Measurements from ENCODE around the gene SLFN14. TPM values are rescaled to one million over a fixed set of nuclear protein-coding genes. Genes with fewer than 3 reads are reported as not detected.

SLFN14 gene
- not detected in 2 replicates for total RNA-seq (2014; rRNA removed; shearing (Covaris generic))

GRCh38 chr17:35560703-35561102 is at the start of gene SLFN14:
TSS of gene SLFN14 (minus strand) at chr17:35560819. CDS start at chr17:35558062, 2,757 bp downstream.
- no peak within 1 kb of the TSS for H3K4me3 ChIP-seq
- DNase-seq (ENCODE audit: low read depth in 1 of 2, low spot score in 2 of 2) = no peak

GRCh38 chr17:35609831-35610230 is 49.2 kb upstream of the SLFN14 start:
- H3K27me3 ChIP-seq (replicated peaks) = no peaks in the 10 kb centered on the region
- no peaks in the 10 kb centered on the region for H3K4me1 ChIP-seq (replicated peaks)
- no peaks in the 10 kb centered on the region for H3K9me3 ChIP-seq (replicated peaks)
- peaks cover 96% of the 10 kb centered on the region for H3K36me3 ChIP-seq
- H3K4me3 ChIP-seq = no peak overlapping the region
- no peak for DNase-seq (ENCODE audit: low read depth in 1 of 2, low spot score in 2 of 2)
- no peak overlapping the region for H3K27ac ChIP-seq

More at GRCh38 chr17:35560703-35561102, at the start of gene SLFN14:
- Histone ChIP-seq H3K27me3 (replicated peaks) (no peaks in the 10 kb centered on the region; the same call in 1 of the 2 replicates), H3K27ac (no peak within 1 kb of the TSS), H3K9me3 (replicated peaks) (no peaks in the 10 kb centered on the region), H3K4me1 (replicated peaks) (no peaks in the 10 kb centered on the region), H3K36me3 (no peaks in the 10 kb centered on the region)

- Histone ChIP-seq H3K9me3 (replicated peaks) (no peaks in the 10 kb centered on the region), H3K4me3 (no peak overlapping the region), H3K4me1 (replicated peaks) (no peaks in the 10 kb centered on the region), H3K27ac (no peak overlapping the region), H3K36me3 (peaks cover 93% of the 10 kb centered on the region), H3K27me3 (replicated peaks) (no peaks in the 10 kb centered on the region)
- DNase-seq (ENCODE audit: low read depth in 1 of 2, low spot score in 2 of 2) = no peak
Observed at GRCh38 chr17:35607239-35607847, 46.7 kb upstream of the SLFN14 start.

GRCh38 chr17:35605678-35606077 is 45.1 kb upstream of the SLFN14 start:
- peaks cover 93% of the 10 kb centered on the region for H3K36me3 ChIP-seq
- H3K4me1 ChIP-seq (replicated peaks) = no peaks in the 10 kb centered on the region
- H3K27ac ChIP-seq = no peak overlapping the region
- no peak for DNase-seq (ENCODE audit: low read depth in 1 of 2, low spot score in 2 of 2)
- no peak overlapping the region for H3K4me3 ChIP-seq
- no peaks in the 10 kb centered on the region for H3K27me3 ChIP-seq (replicated peaks)
- no peaks in the 10 kb centered on the region for H3K9me3 ChIP-seq (replicated peaks)

- Histone ChIP-seq H3K36me3 (peaks cover 91% of the 10 kb centered on the region), H3K9me3 (replicated peaks) (no peaks in the 10 kb centered on the region), H3K4me1 (replicated peaks) (no peaks in the 10 kb centered on the region), H3K27ac (no peak overlapping the region), H3K27me3 (replicated peaks) (no peaks in the 10 kb centered on the region), H3K4me3 (no peak overlapping the region)
- no peak for DNase-seq (ENCODE audit: low read depth in 1 of 2, low spot score in 2 of 2)
Observed at GRCh38 chr17:35603674-35604073, 43.1 kb upstream of the SLFN14 start.

GRCh38 chr17:35597604-35598003 is 37.0 kb upstream of the SLFN14 start:
- H3K4me1 ChIP-seq (replicated peaks) = no peaks in the 10 kb centered on the region
- H3K27me3 ChIP-seq (replicated peaks) = no peaks in the 10 kb centered on the region
- no peak overlapping the region for H3K27ac ChIP-seq
- H3K36me3 ChIP-seq = peaks cover 94% of the 10 kb centered on the region
- DNase-seq (ENCODE audit: low read depth in 1 of 2, low spot score in 2 of 2) = no peak
- no peak overlapping the region for H3K4me3 ChIP-seq
- no peaks in the 10 kb centered on the region for H3K9me3 ChIP-seq (replicated peaks)

GRCh38 chr17:35596530-35597233 is 36.1 kb upstream of the SLFN14 start:
- no peaks in the 10 kb centered on the region for H3K9me3 ChIP-seq (replicated peaks)
- H3K4me3 ChIP-seq = no peak overlapping the region
- peaks cover 88% of the 10 kb centered on the region for H3K36me3 ChIP-seq
- DNase-seq (ENCODE audit: low read depth in 1 of 2, low spot score in 2 of 2) = no peak
- H3K27ac ChIP-seq = no peak overlapping the region
- no peaks in the 10 kb centered on the region for H3K27me3 ChIP-seq (replicated peaks)
- peaks cover under 1% of the 10 kb centered on the region; the same call in 1 of the 2 replicates for H3K4me1 ChIP-seq (replicated peaks)

- no peaks in the 10 kb centered on the region for H3K27me3 ChIP-seq (replicated peaks)
- DNase-seq (ENCODE audit: low read depth in 1 of 2, low spot score in 2 of 2) = no peak
- no peaks in the 10 kb centered on the region for H3K9me3 ChIP-seq (replicated peaks)
- peaks cover 82% of the 10 kb centered on the region for H3K36me3 ChIP-seq
- no peak overlapping the region for H3K27ac ChIP-seq
- H3K4me3 ChIP-seq = no peak overlapping the region
- peaks cover 7% of the 10 kb centered on the region; the same call in 1 of the 2 replicates for H3K4me1 ChIP-seq (replicated peaks)
Observed at GRCh38 chr17:35596072-35596471, 35.5 kb upstream of the SLFN14 start.

- Histone ChIP-seq H3K9me3 (replicated peaks) (no peaks in the 10 kb centered on the region), H3K4me1 (replicated peaks) (peaks cover 38% of the 10 kb centered on the region), H3K4me3 (peak overlapping the region; percentile 81), H3K36me3 (peaks cover 31% of the 10 kb centered on the region), H3K27ac (peak overlapping the region; percentile 94), H3K27me3 (replicated peaks) (no peaks in the 10 kb centered on the region)
- DNase-seq (ENCODE audit: low read depth in 1 of 2, low spot score in 2 of 2) = peak in 1 of 2 experiments; percentile 62
Observed at GRCh38 chr17:35588196-35588920, 27.7 kb upstream of the SLFN14 start.

- DNase-seq (ENCODE audit: low read depth in 1 of 2, low spot score in 2 of 2) = peak; percentile 92
- H3K9me3 ChIP-seq (replicated peaks) = no peaks in the 10 kb centered on the region
- H3K27me3 ChIP-seq (replicated peaks) = no peaks in the 10 kb centered on the region
- peaks cover 22% of the 10 kb centered on the region for H3K36me3 ChIP-seq
- peaks cover 38% of the 10 kb centered on the region for H3K4me1 ChIP-seq (replicated peaks)
- H3K4me3 ChIP-seq = peak within 1 kb of the TSS; percentile 81
- H3K27ac ChIP-seq = peak within 1 kb of the TSS; percentile 94
Observed at GRCh38 chr17:35587074-35587961, 26.7 kb upstream of the SLFN14 start, which contains the start of gene AP2B1. TSS of gene AP2B1 (plus strand) at chr17:35587322. CDS start at chr17:35594031, 6,709 bp downstream.

GRCh38 chr17:35586569-35587073 is 26.0 kb upstream of the SLFN14 start:
- peak overlapping the region; percentile 94 for H3K27ac ChIP-seq
- H3K4me1 ChIP-seq (replicated peaks) = peaks cover 41% of the 10 kb centered on the region
- H3K27me3 ChIP-seq (replicated peaks) = no peaks in the 10 kb centered on the region
- peak overlapping the region; percentile 81 for H3K4me3 ChIP-seq
- DNase-seq (ENCODE audit: low read depth in 1 of 2, low spot score in 2 of 2) = peak in 1 of 2 experiments; percentile 3
- peaks cover 22% of the 10 kb centered on the region for H3K36me3 ChIP-seq
- no peaks in the 10 kb centered on the region for H3K9me3 ChIP-seq (replicated peaks)

GRCh38 chr17:35584061-35584460 is 23.4 kb upstream of the SLFN14 start:
- H3K9me3 ChIP-seq (replicated peaks) = no peaks in the 10 kb centered on the region
- no peak overlapping the region for H3K27ac ChIP-seq
- H3K36me3 ChIP-seq = peaks cover 14% of the 10 kb centered on the region
- H3K4me3 ChIP-seq = no peak overlapping the region
- no peaks in the 10 kb centered on the region for H3K27me3 ChIP-seq (replicated peaks)
- DNase-seq (ENCODE audit: low read depth in 1 of 2, low spot score in 2 of 2) = no peak
- H3K4me1 ChIP-seq (replicated peaks) = peaks cover 26% of the 10 kb centered on the region

- H3K27me3 ChIP-seq (replicated peaks) = no peaks in the 10 kb centered on the region
- peaks cover 23% of the 10 kb centered on the region for H3K4me1 ChIP-seq (replicated peaks)
- H3K9me3 ChIP-seq (replicated peaks) = no peaks in the 10 kb centered on the region
- peak overlapping the region; percentile 58 for H3K4me3 ChIP-seq
- peak overlapping the region; percentile 62 for H3K27ac ChIP-seq
- DNase-seq (ENCODE audit: low read depth in 1 of 2, low spot score in 2 of 2) = no peak
- H3K36me3 ChIP-seq = peaks cover 21% of the 10 kb centered on the region
Observed at GRCh38 chr17:35578929-35579432, 18.4 kb upstream of the SLFN14 start.

Measured in SJSA1 (cell line).